ENCODE data around the gene OR56B1. TPM values are rescaled to one million over a fixed set of nuclear protein-coding genes. Genes with fewer than 3 reads are reported as not detected.

Gene OR56B1
- total RNA-seq, 1 experiment from 2014 or later, result not detected

DNA sequence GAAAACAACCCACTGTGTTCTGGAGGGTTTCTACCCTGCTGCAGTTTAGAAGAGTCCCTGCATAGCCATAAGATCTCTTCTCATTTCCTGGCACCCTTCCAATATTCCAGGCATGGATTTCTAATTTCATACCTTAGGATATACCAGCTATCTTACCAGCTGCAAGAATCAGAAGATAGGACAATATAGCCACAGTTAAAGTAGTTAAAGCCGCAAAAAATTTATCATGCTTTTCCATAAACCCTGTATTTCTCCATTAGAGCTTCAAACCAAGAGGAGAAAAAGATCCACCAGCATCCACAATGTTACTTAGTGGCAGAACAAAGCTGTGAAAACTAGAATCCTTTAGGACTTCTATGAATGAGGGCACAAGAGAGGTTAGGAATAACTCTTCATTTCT, 8.6 kb upstream of the OR56B1 start:
- DNase-seq (ENCODE audit: low spot score), result no peak

DNA sequence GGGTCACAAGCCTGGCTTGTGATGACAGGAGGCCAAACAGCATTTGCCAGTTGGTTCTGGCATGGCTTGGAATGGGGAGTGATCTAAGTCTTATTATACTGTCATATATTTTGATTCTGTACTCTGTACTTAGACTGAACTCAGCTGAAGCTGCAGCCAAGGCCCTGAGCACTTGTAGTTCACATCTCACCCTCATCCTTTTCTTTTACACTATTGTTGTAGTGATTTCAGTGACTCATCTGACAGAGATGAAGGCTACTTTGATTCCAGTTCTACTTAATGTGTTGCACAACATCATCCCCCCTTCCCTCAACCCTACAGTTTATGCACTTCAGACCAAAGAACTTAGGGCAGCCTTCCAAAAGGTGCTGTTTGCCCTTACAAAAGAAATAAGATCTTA, 843 bp downstream of the OR56B1 start:
- no peak for DNase-seq (ENCODE audit: low spot score)

DNA sequence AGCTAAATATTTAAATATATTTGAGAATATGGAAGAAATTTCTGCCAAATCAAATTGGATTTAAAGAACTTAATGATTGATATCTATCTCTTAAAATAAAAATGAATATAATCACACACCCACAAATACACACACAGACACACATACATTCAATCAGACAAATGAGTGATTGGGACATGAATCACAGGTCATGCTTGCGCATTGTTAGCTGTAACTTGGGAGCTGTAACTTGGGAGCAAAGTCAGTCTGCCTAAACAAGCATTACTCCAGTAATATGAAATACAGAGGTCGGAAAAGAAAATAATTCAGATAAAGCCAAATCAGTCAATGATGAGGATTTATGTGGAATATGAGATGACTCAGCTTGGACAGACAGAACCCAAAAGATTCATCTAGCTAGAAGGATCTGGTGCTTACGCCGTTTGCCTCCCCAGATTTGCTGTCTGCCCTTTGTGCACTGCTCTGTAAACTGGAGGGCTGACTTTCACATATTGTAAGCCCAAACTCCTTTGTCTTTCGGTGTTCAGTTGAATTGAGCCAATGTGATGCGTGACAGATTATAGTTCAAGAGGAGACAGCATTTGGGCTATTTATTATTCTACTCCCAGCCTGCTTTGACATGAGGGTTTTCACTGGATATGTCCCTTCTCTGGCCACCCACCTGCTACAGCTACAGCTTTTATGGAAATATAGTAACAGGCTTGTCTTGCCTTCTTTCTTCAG, 1.6 kb downstream of the OR56B1 start:
- no peak for DNase-seq (ENCODE audit: low spot score)

DNA sequence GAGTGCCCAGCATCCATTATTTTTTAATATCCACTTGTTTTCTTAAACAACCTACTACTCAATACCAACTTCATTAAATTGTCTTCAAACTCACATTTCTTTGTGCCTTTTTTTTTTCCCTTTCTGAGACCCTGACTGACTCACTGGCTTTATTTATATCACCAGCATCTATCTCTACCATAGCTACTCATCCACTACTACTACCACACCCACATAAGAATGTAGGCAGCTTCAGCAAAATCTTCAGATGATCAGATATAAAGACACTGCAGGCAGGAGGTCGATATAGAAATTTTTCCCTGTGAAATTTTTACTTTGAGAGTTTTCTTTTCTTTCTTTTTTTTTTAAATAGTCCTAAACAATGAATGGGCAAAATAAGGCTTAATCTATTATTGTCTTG, 2.2 kb downstream of the OR56B1 start:
- DNase-seq (ENCODE audit: low spot score), result no peak

DNA sequence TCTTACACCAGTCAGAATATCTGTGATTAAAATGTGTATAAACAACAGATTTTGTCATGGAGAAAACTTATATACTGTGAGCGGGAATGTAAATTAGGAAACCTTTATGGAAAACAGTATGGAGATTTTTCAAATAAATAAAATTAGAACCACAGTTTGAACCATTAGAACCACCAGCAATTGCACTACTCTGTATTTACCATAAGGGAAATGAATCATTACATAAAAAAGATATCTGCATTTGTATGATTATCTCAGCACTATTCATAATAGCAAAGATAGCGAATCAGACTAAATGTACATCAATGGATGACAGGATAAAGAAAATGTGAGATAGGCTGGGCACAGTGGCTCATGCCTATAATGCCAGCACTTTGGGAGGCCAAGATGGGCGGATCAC, 10.4 kb downstream of the OR56B1 start:
- no peak for DNase-seq (ENCODE audit: low spot score)

DNA sequence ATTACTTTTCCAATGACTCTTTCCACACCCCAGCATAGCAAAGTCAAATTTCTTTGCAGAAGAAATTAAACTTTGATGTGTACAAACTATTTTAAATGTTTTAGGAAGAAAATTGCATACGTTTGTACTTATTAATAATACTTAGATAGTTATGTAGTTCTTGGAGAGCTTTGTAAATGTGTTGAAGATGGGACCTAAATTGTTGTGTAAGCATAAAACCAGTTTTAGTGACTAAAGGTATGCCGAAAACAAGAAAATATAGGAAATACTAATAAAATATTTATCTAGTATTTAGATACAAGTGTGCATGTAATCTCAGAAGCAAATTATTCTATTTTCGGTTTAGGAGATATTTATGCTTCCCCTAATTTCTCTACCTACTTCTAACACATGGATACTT, 13.6 kb downstream of the OR56B1 start:
- DNase-seq (ENCODE audit: low spot score), result no peak

DNA sequence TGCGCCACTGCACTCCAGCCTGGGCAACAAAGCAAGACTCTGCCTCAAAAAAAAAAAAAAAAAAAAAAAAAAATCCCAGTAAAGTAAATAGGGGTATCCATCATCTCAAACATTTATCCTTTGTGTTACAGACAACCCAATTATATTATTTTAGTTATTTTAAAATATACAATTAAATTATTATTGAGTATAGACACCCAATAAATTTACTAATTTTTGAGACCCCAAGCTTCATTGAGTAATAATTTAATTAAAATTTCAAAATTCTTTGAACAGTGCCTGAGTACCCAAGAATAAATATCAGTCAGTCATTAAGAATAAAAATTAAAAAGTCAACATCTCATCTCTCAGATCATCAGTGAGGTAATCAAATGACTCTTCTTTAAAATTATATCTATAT, 17.7 kb downstream of the OR56B1 start, which contains the start of gene OR52N4:
Gene OR52N4 (plus strand): TSS at position 301 of the 400 bp plus-strand sequence. CDS start 498 bp downstream, outside the sequence.
- DNase-seq (ENCODE audit: low spot score), result no peak

DNA sequence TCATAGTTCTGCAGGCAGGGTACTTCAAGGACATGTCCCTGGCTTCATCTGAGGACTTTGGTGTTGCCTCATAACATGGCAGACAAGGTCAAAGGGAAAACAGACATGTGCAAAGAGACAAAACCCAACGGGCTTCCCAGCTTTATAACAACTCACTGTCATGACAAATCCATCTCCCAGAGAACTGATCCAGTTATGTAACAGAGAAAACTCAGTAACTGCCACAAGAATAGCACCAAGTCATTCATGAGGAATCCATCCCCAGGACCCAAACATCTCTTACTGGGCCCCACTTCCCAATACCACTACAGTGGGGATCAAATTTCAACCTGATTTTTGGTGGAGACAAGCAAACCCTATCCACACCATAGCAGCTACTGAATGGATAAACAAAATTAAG, 30.8 kb downstream of the OR56B1 start:
- no peak for DNase-seq (ENCODE audit: low spot score)

DNA sequence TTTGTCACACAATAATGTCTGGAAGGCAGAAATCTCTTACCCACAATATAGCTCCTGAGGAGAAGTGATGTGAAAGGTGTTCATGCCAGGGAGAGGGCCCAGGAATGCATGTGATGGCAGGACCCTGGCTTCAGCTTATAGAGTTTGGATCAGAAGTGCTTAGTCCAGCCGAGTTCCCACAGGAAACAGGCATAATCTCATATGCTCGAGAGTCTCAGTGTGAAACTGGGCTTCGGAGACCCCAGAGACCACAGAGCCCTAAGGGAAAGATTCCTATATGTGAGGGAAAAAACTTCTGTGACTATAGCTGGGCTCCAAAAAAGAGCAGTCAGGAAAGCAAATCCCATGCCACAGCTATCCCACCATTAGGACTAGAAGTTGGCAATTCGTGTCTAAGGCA, 47.0 kb downstream of the OR56B1 start, which contains the start of gene OR52N5:
Gene OR52N5 (minus strand): TSS at position 101 of the 400 bp plus-strand sequence. CDS start 4,721 bp downstream, outside the sequence.
- no peak for DNase-seq (ENCODE audit: low spot score)

Other genes starting within 250 kb of the OR56B1 start
- gene OR52D1, start 247.8 kb upstream of the OR56B1 start, total RNA-seq (2014; rRNA removed; shearing (Covaris generic)), result not detected in 2 replicates
- gene UBQLN3, start 226.5 kb upstream of the OR56B1 start, total RNA-seq (2014; rRNA removed; shearing (Covaris generic)), result not detected in 2 replicates
- not detected in 2 replicates for gene UBQLNL, start 219.7 kb upstream of the OR56B1 start, total RNA-seq (2014; rRNA removed; shearing (Covaris generic))
- gene OR52H1, start 187.9 kb upstream of the OR56B1 start, total RNA-seq (2014; rRNA removed; shearing (Covaris generic)), result not detected in 2 replicates
- not detected in 2 replicates for gene OR52B6, start 155.6 kb upstream of the OR56B1 start, total RNA-seq (2014; rRNA removed; shearing (Covaris generic))
- 6.4 and 11.2 TPM in 2 replicates for gene TRIM6, start 139.8 kb upstream of the OR56B1 start, total RNA-seq (2014; rRNA removed; shearing (Covaris generic))
- gene TRIM34, start 111.4 kb upstream of the OR56B1 start, total RNA-seq (2014; rRNA removed; shearing (Covaris generic)), result 14.4 and 19.1 TPM in 2 replicates
- 36.5 and 38.1 TPM in 2 replicates for gene TRIM5, start 51.4 kb upstream of the OR56B1 start, total RNA-seq (2014; rRNA removed; shearing (Covaris generic))
- 62.8 and 69.6 TPM in 2 replicates for gene TRIM22, start 46.7 kb upstream of the OR56B1 start, total RNA-seq (2014; rRNA removed; shearing (Covaris generic))
- gene OR52N4, start 17.8 kb downstream of the OR56B1 start, total RNA-seq (2014; rRNA removed; shearing (Covaris generic)), result not detected in 2 replicates
- gene OR52N5, start 46.9 kb downstream of the OR56B1 start, total RNA-seq (2014; rRNA removed; shearing (Covaris generic)), result not detected in 2 replicates
- not detected in 2 replicates for gene OR52N1, start 54.8 kb downstream of the OR56B1 start, total RNA-seq (2014; rRNA removed; shearing (Covaris generic))
- not detected in 2 replicates for gene OR52N2, start 72.5 kb downstream of the OR56B1 start, total RNA-seq (2014; rRNA removed; shearing (Covaris generic))
- not detected in 2 replicates for gene OR52E6, start 105.4 kb downstream of the OR56B1 start, total RNA-seq (2014; rRNA removed; shearing (Covaris generic))
- gene OR52E8, start 121.2 kb downstream of the OR56B1 start, total RNA-seq (2014; rRNA removed; shearing (Covaris generic)), result not detected in 2 replicates
- gene OR52E4, start 144.2 kb downstream of the OR56B1 start, total RNA-seq (2014; rRNA removed; shearing (Covaris generic)), result not detected in 2 replicates
- gene OR52E5, start 156.8 kb downstream of the OR56B1 start, total RNA-seq (2014; rRNA removed; shearing (Covaris generic)), result not detected in 2 replicates
- gene OR56A3, start 205.8 kb downstream of the OR56B1 start, total RNA-seq (2014; rRNA removed; shearing (Covaris generic)), result not detected in 2 replicates
- gene OR56A5, start 232.0 kb downstream of the OR56B1 start, total RNA-seq (2014; rRNA removed; shearing (Covaris generic)), result not detected in 2 replicates